DOHH2 (cell line): ENCODE measurements around the gene TRIM25.

Experiments used
- H3F3A ChIP-seq: fragments of 200-600 bp; sonication (generic), shearing (Covaris generic); 2 replicates; pipeline ENCODE4 v1.6.0; 2016; ENCODE audit warnings: antibody characterized with exemption, mild to moderate bottlenecking; ENCODE audit not compliant: control insufficient read depth, insufficient read depth
- H3K27ac ChIP-seq: fragments of 200-600 bp; sonication (generic); 2 replicates; pipeline ENCODE4 v1.5.1; 2014; ENCODE audit warnings: low read depth, mild to moderate bottlenecking, low read length, moderate library complexity
- H3K27me3 ChIP-seq: fragments of 200-600 bp; sonication (generic); 2 replicates; pipeline ENCODE4 v1.6.1; 2014; ENCODE audit warnings: mild to moderate bottlenecking, low read length, mixed read lengths; ENCODE audit not compliant: control insufficient read depth
- H3K36me3 ChIP-seq: fragments of 200-600 bp; sonication (generic); 2 replicates; pipeline ENCODE4 v1.6.1; 2014; ENCODE audit warnings: mild to moderate bottlenecking, low read length, moderate library complexity, mixed read lengths; ENCODE audit not compliant: control insufficient read depth
- H3K4me1 ChIP-seq: fragments of 200-600 bp; sonication (generic); 2 replicates; pipeline ENCODE4 v1.6.1; 2014; ENCODE audit warnings: mild to moderate bottlenecking, low read length, mixed read lengths; ENCODE audit not compliant: control insufficient read depth
- H3K4me2 ChIP-seq: fragments of 200-600 bp; sonication (generic); 2 replicates; pipeline ENCODE4 v1.6.0; 2014; ENCODE audit warnings: mild to moderate bottlenecking, low read length, moderate library complexity
- H3K4me3 ChIP-seq: fragments of 200-600 bp; sonication (generic); 2 replicates; pipeline ENCODE4 v1.5.1; 2014; ENCODE audit warnings: mild to moderate bottlenecking, low read length, mixed read lengths
- H3K79me2 ChIP-seq: fragments of 200-600 bp; sonication (generic); 2 replicates; pipeline ENCODE4 v1.6.1; 2014; ENCODE audit warnings: mild to moderate bottlenecking, low read length, mixed read lengths; ENCODE audit not compliant: control insufficient read depth
- H3K9me2 ChIP-seq: fragments of 200-600 bp; sonication (generic); replicated peaks from 2 replicates; pipeline ENCODE4 v1.6.1; 2014; ENCODE audit warnings: mild to moderate bottlenecking, low read length, mixed read lengths; ENCODE audit not compliant: control insufficient read depth
- H3K9me3 ChIP-seq: fragments of 200-600 bp; sonication (generic); 2 replicates; pipeline ENCODE4 v1.6.1; 2014; ENCODE audit warnings: antibody characterized with exemption, low read length, mixed read lengths; ENCODE audit not compliant: control insufficient read depth, insufficient read depth
- H4K20me1 ChIP-seq: fragments of 200-600 bp; sonication (generic); 2 replicates; pipeline ENCODE4 v1.6.0; 2014; ENCODE audit warnings: low read depth, mild to moderate bottlenecking, antibody characterized with exemption, low read length, moderate library complexity; ENCODE audit not compliant: control insufficient read depth, insufficient read depth
- CTCF ChIP-seq: fragments of 200-600 bp; sonication (generic); IDR thresholded peaks from one replicate; pipeline ENCODE4 v1.5.1; 2014; ENCODE audit warnings: antibody characterized with exemption, mild to moderate bottlenecking, low read depth, low read length; ENCODE audit not compliant: poor library complexity, severe bottlenecking
- EZH2phosphoT487 ChIP-seq: fragments of 200-600 bp; sonication (generic); IDR thresholded peaks from 2 replicates; pipeline ENCODE4 v1.6.1; 2017; ENCODE audit warnings: borderline replicate concordance, mild to moderate bottlenecking, antibody characterized with exemption, low read length, moderate library complexity, mixed read lengths

Gene TRIM25

GRCh38 chr17:56929362-56929969 lies 15.6 kb upstream of the TRIM25 start:
- Histone ChIP-seq H3K36me3 (no peaks in the 10 kb centered on the region; the same call in 1 of the 2 replicates), H4K20me1 (no peaks in the 10 kb centered on the region), H3K27me3 (no peaks in the 10 kb centered on the region), H3K27ac (no peak overlapping the region), H3F3A (no peaks in the 10 kb centered on the region; the same call in 1 of the 2 replicates), H3K9me3 (peaks cover 16% of the 10 kb centered on the region), H3K4me1 (no peaks in the 10 kb centered on the region), H3K4me2 (no peak overlapping the region), H3K9me2 (no peaks in the 10 kb centered on the region), H3K4me3 (no peak overlapping the region), H3K79me2 (no peaks in the 10 kb centered on the region)
- TF ChIP-seq CTCF = no peak
- no peak for TF ChIP-seq EZH2phosphoT487

- Histone ChIP-seq H4K20me1 (no peaks in the 10 kb centered on the region), H3F3A (no peaks in the 10 kb centered on the region; the same call in 1 of the 2 replicates), H3K27me3 (no peaks in the 10 kb centered on the region), H3K9me3 (peaks cover 16% of the 10 kb centered on the region), H3K4me1 (no peaks in the 10 kb centered on the region), H3K9me2 (no peaks in the 10 kb centered on the region), H3K27ac (no peak overlapping the region), H3K4me3 (no peak overlapping the region), H3K36me3 (no peaks in the 10 kb centered on the region), H3K4me2 (no peak overlapping the region), H3K79me2 (no peaks in the 10 kb centered on the region)
- TF ChIP-seq CTCF (no peak), EZH2phosphoT487 (no peak)
Observed at GRCh38 chr17:56928586-56928985, 14.7 kb upstream of the TRIM25 start.

GRCh38 chr17:56926704-56927103 lies 12.9 kb upstream of the TRIM25 start:
- H3K27me3 ChIP-seq = no peaks in the 10 kb centered on the region
- no peak overlapping the region for H3K4me3 ChIP-seq
- H3K36me3 ChIP-seq = no peaks in the 10 kb centered on the region
- H3K27ac ChIP-seq = no peak overlapping the region
- no peaks in the 10 kb centered on the region for H3K4me1 ChIP-seq
- TF ChIP-seq EZH2phosphoT487 (no peak), CTCF (no peak)
- peaks cover 13% of the 10 kb centered on the region for H3K9me3 ChIP-seq
- no peak overlapping the region for H3K4me2 ChIP-seq
- no peaks in the 10 kb centered on the region for H3K79me2 ChIP-seq
- H4K20me1 ChIP-seq = no peaks in the 10 kb centered on the region
- no peaks in the 10 kb centered on the region for H3K9me2 ChIP-seq
- no peaks in the 10 kb centered on the region; the same call in 1 of the 2 replicates for H3F3A ChIP-seq
